Measurements from ENCODE around the gene PTPN5. TPM values are rescaled to one million over a fixed set of nuclear protein-coding genes. Genes with fewer than 3 reads are reported as not detected.
"Not testable (repeated sequence)": the region's sequence is repeated elsewhere in the genome, so short reads cannot be mapped to it uniquely, and the experiment has no call there.

The PTPN5 gene
- total RNA-seq, 4 donors from 2014 or later = under 0.01 to 3.2 (median 0.79) TPM

- H3K9me3 ChIP-seq = no peaks in the 10 kb centered on the region
- H3K4me1 ChIP-seq = peaks cover 0 to 13% of the 10 kb centered on the region in 2 donors
- intact Hi-C loops (cut with DNase I; ENCODE audit: low total_unique reads) = no loop called here
- no peaks in the 10 kb centered on the region for H3K36me3 ChIP-seq
- H3K27ac ChIP-seq = no peak overlapping the region
- no peak for DNase-seq
- no peaks in the 10 kb centered on the region for H3K27me3 ChIP-seq
- TF ChIP-seq CTCF (IDR thresholded peaks at IDR 0.05) (no peak), POLR2A (IDR thresholded peaks at IDR 0.05) (no peak)
- no peak overlapping the region for H3K4me3 ChIP-seq
Observed at GRCh38 chr11:18696638-18697225, 94.9 kb downstream of the PTPN5 start.

GRCh38 chr11:18692941-18693760, 98.4 kb downstream of the PTPN5 start:
- Histone ChIP-seq H3K36me3 (no peaks in the 10 kb centered on the region), H3K9me3 (no peaks in the 10 kb centered on the region), H3K4me1 (no peaks in the 10 kb centered on the region), H3K27me3 (no peaks in the 10 kb centered on the region), H3K4me3 (no peak overlapping the region), H3K27ac (no peak overlapping the region)
- no peak for DNase-seq
- intact Hi-C loops (cut with DNase I; ENCODE audit: low total_unique reads) = no loop called here
- TF ChIP-seq CTCF (IDR thresholded peaks at IDR 0.05) (no peak), POLR2A (IDR thresholded peaks at IDR 0.05) (no peak)

GRCh38 chr11:18691467-18692140, 100.0 kb downstream of the PTPN5 start:
- H3K4me3 ChIP-seq; DNase-seq; H3K27me3 ChIP-seq; intact Hi-C loops (cut with DNase I; ENCODE audit: low total_unique reads); H3K36me3 ChIP-seq; H3K9me3 ChIP-seq; H3K4me1 ChIP-seq; H3K27ac ChIP-seq: not testable (repeated sequence)

GRCh38 chr11:18684267-18684666, 107.3 kb downstream of the PTPN5 start:
- Histone ChIP-seq H3K9me3 (no peaks in the 10 kb centered on the region), H3K36me3 (no peaks in the 10 kb centered on the region), H3K4me1 (no peaks in the 10 kb centered on the region), H3K4me3 (no peak overlapping the region), H3K27ac (no peak overlapping the region), H3K27me3 (no peaks in the 10 kb centered on the region)
- DNase-seq = no peak
- no peak for TF ChIP-seq POLR2A (IDR thresholded peaks at IDR 0.05)
- TF ChIP-seq CTCF (IDR thresholded peaks at IDR 0.05) = no peak
- intact Hi-C loops (cut with DNase I; ENCODE audit: low total_unique reads) = no loop called here

- H3K9me3 ChIP-seq = no peaks in the 10 kb centered on the region
- DNase-seq = no peak
- no peaks in the 10 kb centered on the region for H3K27me3 ChIP-seq
- H3K36me3 ChIP-seq = no peaks in the 10 kb centered on the region
- no peak for TF ChIP-seq CTCF (IDR thresholded peaks at IDR 0.05)
- TF ChIP-seq POLR2A (IDR thresholded peaks at IDR 0.05) = no peak
- H3K4me3 ChIP-seq = no peak overlapping the region
- no peaks in the 10 kb centered on the region for H3K4me1 ChIP-seq
- no peak overlapping the region for H3K27ac ChIP-seq
- intact Hi-C loops (cut with DNase I; ENCODE audit: low total_unique reads) = no loop called here
Observed at GRCh38 chr11:18682466-18682865, 109.1 kb downstream of the PTPN5 start.

- H3K27ac ChIP-seq; intact Hi-C loops (cut with DNase I; ENCODE audit: low total_unique reads); H3K36me3 ChIP-seq; H3K9me3 ChIP-seq; DNase-seq; H3K27me3 ChIP-seq; H3K4me3 ChIP-seq; H3K4me1 ChIP-seq: not testable (repeated sequence)
Observed at GRCh38 chr11:18681949-18682348, 109.6 kb downstream of the PTPN5 start.
